ENCODE data around the gene CWC22.
A peak's percentile ranks its signal among the peaks of the same experiment; 100 is the strongest.

CWC22 gene

DNA sequence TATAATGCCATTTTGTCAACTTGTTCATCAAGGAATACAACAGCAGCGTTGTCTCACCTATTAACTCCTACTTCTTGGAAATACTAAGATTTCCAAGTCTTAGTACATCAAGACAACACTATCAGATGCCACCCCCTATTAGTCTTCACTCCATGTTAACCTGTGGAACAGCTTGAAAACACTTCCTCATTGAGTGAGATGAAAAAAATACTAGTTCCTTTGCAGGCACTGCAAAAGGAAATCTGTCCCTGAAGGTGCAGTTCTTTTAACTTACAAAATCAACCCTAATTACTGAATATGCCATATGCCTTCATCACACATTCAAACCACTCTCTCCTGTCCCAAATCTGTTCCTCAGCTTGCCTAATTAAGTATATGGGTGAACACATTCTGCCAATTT, 4.0 kb downstream of the CWC22 start:
- DNase-seq, result no peak

DNA sequence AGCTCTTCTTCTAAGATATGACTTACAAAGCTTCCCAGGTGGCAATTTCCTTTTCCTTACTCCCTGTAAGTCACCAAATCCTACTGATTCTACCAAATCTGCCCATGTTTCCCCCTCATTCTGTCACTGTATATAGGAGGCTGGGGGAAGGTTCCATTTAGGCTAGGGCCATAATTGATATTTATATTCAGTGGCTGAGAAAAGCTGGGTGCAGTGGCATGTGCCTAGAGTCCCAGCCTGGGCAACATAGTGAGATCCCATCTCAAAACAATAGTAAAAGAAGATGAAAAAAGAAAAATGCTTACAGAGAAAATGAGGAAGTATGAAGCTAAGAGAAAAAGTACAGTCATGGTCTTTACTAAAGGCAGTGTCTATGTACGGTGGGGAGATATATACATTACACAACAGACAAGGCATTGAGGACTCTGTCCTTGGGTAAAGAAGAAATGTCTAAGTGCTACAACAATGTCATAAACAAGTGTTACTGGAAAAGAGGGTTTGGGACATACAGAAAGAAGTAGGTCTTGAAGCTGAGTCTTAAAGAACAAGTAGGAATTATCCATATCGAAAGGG, 4.8 kb downstream of the CWC22 start:
- DNase-seq, result no peak

DNA sequence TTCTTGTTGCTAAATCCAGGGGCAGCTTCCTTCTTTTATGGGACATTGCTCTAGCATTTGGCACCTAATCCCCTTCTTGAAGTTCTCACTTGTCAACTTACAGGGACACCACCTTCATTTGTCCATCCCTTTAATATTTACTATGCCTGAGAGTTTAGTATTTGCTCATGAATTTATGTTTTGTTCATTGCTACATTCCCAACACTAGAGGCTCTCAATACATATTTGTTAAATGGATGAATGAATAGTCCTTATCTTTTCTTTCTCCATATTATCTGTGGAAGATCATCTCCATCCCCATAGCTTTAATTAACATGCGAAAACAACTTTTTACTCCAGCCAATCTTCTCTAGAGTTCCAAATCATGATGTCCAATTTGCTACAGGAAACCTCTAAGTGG, 5.4 kb downstream of the CWC22 start:
- no peak for DNase-seq

DNA sequence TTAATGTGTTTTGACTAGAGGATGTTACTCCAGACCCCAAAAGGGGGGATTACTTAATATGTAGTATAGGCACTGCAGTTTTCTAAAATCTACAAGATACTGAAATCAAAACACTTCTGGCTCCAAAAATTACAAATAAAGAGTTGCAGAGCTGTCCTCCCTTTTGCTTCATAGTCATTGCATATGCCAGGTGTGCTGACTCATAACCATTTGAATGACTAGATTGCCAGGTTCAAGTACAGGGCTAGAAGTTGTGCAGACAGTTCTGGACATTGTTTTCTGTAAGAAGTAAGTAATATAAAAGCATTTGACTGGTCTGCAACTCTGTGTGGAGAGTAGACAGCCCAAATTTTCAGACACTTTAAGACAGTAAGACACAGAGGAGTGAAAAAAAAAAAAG, 6.7 kb downstream of the CWC22 start:
- no peak for DNase-seq

DNA sequence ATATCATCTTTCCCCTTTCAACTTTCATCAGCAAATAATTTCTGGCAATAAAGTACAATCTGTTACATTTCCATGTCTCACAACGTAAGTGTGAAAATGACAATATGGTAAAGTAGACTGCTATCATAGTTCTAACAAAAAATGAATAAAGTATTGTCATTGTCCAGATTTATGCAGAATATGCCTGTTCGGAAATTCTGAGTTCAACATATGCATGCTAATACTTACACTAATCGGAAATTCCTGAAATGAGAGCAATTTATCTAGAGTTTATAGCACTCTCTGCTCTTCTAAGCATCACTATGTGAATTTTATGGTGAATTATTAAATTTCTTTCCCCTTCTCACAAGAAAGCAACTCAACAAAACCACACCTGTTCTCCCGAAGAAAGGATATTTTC, 8.1 kb downstream of the CWC22 start:
- DNase-seq, result no peak

DNA sequence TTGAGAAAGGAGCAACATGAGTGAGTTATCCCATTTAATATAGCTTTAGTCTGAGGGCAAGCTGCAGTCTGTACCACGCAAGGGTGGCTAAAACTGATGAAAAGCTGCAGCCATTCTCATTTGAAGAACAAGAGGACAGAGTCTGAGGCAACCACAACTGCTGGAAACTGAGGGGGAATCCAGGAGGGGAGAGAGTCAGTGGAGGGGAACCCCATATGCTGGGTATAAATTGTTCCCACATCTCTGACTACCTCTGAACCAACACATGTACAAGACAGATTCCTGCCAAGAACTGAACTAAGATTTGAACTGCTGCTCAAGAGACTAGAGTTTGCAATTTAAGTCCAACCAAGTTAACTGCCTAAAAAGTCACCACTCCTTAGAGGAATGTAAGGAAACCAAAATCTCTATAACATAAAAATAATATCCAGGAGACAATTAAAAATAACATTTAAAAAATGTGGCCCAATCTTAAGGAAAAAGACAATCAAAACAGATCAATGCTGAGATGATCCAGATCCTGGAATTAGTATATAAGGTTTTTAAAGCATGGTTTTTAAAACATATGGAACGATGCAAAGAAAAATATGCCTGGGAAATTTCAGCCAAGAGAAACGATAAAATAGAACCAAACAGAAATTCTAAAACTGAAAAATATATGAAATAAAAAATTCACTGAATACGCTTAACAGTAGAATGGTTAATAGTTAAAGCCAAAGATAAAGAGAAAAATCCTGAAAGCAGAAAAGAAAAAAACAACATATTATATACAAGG, 11.2 kb downstream of the CWC22 start:
- no peak for DNase-seq

DNA sequence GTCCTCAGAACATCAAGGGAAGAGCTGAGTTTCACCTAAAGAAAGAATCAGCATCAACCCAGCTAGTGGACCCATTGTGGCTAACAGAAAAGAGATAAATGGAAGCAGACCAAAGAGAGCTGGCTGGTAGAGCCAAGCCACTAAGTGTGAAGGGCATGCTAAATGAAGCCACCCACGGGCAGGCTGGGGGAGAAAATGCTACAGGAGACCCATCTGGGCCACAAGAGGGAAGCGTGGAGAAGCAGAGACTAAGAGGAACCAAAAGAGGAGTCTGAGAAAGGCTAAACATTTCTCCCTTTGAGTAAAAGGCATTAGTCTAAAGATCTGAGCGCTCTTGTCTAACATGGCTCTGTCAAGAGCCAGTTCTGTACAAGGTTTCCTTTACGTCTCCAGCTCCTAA, 15.8 kb downstream of the CWC22 start:
- DNase-seq, result peak; percentile 16

DNA sequence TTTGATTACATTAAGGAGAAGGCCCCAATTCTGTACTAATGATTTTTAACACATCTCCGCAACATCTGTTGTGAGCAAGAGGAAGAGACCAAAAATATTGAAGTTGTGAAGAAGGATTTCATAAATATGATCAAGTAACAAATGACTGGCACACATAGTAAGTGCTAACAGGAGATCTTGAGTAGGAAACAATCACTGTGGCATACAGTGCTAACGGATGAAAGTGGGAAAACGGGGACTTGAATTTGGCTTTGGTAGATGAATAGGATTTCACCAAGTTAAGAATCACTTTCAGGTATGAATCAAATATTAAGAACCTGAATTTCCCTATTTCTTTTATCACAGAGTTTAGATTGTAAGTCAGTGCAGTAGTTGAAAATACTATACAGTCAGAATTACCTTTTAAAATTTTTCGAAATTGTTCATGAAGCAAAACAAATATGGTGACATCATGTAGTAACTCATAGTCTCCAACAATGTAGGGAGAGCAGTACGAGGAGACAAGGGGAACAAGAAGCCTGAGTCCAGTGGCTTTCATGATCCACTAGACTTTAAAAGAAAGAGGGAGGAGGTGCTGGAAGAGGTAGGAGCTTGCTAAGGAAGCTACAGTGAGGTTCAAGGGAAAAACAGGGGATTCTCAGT, 16.3 kb downstream of the CWC22 start:
- no peak for DNase-seq

DNA sequence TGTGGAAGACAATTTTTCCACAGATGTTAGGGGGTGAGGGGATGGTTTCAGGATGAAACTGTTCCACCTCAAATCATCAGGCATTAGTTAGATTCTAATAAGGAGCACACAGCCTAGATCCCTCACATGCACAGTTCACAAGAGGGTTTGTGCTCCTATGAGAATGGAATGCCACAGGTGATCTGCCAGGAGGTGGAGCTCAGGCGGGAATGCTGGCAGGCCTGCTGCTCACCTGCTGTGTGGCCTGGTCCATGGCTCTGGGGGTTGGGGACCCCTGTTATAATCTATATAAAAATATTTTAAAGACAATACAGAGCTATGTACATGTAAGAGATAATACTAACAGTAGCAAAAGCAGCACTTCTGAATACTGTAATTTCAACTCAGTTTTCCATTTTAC, 19.2 kb downstream of the CWC22 start:
- no peak for DNase-seq

DNA sequence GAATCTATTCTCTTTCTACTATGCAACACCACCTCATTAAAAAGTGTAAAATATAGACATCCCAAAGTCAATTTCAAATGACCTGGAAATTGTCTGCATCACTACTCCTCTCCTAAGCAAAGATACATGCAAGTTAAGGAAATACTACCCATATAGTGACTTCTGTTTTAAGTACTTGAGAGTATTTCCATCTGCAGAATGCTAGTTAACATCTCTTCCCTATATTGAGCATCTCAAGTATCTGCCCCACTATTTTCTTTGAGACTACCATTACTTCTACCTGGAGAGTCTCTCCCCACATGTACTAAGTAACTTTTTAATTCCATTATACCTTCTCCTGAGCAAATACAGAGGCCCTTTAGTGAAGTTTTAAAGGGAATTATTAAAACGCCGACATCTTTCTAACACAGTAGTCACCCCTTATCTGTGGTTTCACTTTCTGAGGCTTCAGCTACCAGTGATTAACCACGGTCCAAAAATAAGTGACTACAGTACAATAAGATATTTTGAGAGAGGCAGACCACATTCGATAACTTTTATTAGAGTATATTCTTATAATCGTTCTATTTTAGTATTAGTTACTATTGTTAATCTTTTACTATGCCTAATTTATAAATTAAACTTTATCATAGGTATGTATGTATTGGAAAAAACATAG, 21.8 kb downstream of the CWC22 start:
- DNase-seq, result no peak

DNA sequence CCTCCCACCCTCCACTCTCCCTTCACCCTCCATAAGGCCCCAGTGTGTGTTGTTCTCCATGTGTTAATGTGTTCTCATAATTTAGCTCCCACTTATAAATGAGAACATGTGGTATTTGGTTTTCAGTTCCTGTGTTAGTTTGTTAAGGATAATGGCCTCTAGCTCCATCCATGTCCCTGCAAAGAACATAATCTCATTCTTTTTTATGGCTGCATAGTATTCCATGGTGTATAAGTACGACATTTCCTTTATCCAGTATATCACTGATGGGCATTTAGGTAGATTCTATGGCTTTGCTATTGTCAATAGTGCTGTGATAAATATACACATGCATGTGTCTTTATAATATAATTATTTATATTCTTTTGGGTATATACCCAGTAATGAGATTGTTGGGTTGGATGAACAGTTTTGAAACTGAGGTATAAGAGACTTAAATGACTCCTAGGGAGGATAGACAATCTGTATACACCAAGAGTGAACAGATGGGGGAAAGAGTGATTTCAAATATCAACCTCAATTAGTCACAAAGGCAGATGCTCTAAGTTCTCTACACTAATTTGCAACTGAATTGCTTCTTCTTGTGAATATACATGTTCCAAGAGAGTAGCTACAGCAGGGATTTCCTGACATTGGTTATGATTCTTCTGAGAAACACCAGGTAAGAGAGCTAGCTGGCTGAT, 23.7 kb downstream of the CWC22 start:
- DNase-seq, result no peak

DNA sequence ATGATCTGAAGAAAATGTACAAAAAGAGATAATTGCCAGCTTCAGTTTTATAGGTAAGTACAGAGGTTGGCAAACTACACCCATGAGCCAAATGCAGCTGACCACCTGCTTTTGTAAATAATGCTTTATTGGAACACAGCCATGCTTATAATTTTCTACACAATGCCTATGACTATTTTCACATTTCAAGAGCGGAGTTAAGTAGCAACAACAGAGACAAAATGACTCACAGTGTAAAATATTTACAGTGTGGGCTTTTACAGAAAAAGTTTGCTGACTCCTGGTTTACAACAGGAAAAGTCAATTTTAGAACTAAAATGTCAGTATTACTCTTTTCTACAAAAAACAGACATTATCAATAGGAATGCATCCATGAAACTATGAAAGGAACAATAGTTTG, 26.0 kb downstream of the CWC22 start:
- peak; percentile 34 for DNase-seq

DNA sequence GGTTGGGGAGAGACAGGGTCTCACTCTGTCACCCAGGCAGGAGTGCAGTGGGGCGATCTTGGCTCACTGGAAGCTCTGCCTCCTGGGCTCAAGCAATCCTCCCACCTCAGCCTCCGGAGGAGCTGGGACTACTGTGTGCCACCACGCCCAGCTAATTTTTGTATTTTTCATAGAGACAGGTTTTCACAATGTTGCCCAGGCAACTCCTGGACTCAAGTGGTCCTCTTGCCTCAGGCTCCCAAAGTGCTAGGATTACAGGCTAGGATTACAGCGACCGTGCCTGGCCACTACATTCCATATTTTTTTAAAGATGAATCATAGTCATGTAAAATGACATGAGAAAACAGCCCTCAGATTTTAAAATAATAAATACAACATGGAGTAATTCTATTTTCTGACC, 32.3 kb downstream of the CWC22 start:
- peak; percentile 80 for DNase-seq

DNA sequence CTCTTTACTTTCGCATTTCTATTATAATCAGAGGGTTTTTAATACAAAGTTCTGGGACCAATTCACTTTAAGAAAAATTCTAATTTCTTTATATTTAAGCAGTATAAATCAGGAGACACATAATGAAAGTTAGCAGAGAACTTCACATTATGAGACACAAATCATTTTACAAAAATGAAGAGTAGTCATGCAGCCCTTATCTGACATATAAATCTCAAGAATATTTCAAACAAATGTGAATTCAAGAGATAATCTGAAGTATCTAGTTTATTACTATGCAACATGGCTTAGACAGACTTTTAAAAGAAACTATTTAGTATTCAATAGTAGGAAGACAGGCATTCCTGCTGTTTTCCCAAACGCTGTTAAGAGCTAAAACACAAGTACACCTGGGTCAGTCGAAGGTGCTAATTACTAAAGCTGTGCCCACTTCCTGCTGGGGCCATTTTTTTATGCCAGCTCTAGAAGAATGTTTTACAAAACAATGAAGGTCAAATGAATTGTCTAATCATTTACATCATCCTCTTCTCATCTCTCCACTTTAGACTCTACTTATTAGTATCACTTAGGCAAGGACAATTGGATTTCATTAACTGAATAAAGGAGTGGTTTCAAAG, 40.2 kb downstream of the CWC22 start:
- DNase-seq, result no peak

DNA sequence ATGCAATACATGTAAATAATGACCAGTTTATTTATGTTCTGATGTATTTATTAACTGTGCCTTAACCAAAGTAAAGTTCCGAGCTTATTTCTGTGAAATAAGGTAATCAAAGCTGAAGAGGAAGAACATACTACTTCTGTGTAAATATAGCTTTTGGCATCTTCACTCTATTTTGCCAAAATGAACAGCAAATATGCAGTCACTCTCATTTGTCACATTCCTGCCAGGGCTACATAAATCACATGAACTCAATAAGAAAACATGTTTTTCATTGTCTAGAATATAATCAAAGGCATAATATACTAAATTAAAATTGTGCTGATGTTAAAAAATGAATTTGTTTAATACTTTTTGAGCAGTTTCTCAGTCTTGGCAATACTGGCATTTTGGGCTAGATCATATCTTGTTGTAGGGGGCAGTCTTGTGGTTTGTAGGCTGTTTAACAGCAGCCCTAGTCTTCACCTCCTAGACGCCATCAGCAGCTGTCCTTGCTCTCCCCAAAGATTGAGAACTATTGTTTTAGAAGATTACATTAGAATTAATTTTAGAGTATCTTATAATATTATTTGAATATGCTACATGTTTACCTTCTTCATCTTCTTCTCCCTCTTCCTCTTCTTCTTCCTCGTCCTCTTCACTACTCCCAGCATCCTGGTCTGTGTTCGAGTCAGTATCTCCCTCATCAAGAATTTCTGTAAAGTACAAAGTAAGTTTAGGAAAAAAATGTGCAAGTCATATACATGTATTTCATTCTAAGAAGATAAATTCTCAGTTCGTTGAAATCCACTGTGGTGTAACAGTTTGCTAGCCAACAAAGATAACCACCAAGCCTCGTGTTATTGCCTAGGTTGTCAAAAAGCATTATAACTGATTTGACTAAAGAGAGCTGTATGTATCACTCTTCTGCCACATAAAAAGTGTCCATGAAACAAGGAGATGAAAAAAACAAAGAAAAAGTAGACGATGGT, 41.5 kb downstream of the CWC22 start:
- peak; percentile 30 for DNase-seq

DNA sequence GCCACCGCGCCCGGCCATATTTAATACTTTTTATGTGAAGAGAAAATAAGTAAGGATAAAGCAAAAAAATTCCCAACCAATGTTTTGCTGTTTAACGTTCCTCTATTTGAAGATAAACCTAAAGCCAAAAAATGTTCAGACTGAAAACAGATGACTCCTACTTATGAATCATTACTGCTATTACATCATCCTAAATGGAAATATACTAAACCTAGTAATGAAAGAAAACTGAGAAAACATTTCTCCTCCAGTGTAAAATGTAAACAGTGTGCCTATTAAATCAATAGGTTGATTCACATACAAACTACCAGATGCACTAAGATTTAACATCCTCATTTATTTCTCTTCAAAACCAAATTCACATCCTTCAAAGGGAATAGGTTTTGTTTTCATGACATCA, 43.5 kb downstream of the CWC22 start:
- peak; percentile 67 for DNase-seq

DNA sequence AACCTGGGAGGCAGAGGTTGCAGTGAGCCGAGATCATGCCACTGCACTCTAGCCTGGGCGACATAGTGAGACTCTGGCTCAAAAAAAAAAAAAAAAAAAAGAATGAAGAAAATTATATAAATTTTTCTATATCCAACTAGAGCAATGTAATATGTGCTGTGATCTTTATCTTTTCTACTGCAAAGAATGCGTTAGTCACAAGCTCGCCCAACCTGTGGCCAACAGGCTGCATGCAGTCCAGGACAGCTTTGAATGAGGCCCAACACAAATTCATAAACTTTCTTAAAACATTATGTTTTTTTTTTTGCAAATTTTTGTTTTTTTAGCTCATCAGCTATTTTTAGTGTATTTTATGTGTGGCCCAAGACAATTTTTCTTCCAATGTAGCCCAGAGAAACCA, 48.8 kb downstream of the CWC22 start:
- peak; percentile 33 for DNase-seq

DNA sequence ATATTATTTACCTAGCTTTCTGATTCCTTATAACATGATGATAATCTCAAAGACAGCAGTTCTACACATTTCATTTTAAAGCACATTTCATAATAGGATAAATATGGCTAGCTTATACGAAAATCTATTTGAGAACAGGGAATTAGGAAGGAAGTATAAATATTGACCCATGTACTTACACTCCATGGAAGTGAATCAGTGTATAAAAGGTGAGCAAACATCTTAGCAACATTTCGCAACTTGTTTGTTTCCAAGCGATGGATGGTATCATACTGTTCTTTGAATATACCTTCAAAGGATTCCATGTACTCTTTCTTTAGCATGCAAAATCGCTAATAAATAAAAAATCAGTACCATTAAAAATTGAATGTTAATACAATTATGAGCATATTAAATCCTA, 53.1 kb downstream of the CWC22 start:
- no peak for DNase-seq

DNA sequence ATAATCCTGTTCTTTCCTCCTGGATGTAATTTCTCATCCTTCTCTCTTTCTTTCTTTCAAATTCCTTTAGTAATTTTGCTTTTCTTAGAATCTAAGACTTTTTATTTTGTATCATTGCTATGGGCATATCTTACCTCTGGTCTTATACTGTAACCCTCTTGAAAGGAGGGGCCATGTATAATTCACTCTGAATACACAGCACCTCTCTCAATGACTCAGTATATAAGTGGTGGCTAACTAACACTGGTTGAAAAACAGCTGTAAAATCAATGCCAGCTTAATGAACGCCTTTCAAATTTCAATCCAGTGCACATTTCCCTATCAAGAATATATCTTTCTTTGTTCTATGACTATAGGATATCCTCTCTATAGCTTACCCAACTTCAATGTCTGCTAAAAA, 53.7 kb downstream of the CWC22 start:
- DNase-seq, result no peak

DNA sequence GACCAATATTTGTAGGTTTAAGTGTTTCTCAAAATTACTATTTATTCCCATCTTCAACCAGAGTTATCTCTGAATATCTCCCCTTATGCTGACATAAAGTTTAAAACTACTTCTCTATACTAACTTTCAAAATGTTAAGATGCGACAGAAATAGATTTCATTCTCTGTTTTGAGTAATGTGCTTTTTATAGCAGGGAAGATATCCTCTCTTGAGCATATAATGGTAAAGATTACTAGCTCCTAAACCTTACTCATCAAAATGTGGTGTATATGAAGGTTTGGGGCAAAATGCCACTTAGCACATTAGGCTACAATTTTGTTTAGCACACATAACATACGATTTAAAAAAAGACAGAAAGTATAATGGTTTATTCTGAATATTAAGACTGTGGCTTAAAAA, 54.4 kb downstream of the CWC22 start:
- DNase-seq, result no peak

DNA sequence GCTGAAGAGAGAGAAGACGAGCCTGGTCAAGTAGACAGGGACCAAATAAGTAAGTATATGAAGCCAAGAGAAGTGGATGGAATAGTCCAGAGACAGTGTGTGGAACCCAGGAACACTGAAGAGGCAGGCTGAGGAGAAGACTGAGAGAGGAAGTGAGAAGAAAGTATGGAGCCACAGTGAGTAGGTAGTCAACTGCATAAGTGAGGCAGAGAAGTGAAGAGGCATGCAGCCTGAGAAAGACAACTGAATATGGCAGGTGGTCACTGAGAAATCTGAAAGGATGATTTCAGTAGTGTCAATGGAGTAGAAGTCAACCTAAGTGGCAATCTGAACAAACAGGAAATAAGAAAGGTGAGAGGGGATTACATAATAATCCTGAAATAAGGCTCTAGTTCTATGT, 55.4 kb downstream of the CWC22 start:
- DNase-seq, result no peak
